Measurements from ENCODE around the gene FBXO34. TPM values are rescaled to one million over a fixed set of nuclear protein-coding genes. Genes with fewer than 3 reads are reported as not detected.
A peak's percentile ranks its signal among the peaks of the same experiment; 100 is the strongest.

Gene FBXO34
- total RNA-seq, 2 experiments from 2014 or later = 28.3 to 29.7 TPM

- CTCF ChIA-PET = interaction anchor here (0.6 to 2.2 kb wide), 4 partner anchors 48 to 299 kb away, joined by 3 to 6 read pairs (median 3); partner anchors contain the start of genes FBXO34 and MAPK1IP1L
- no peak for TF ChIP-seq CTCF (IDR thresholded peaks at IDR 0.05)
- no peaks in the 10 kb centered on the region for H3K9me3 Mint-ChIP-seq
- Histone ChIP-seq H3K36me3 (ENCODE audit: insufficient read depth, low read length) (peaks cover 21% of the 10 kb centered on the region), H3K4me1 (ENCODE audit: insufficient read depth, low read length) (peaks cover 27% of the 10 kb centered on the region), H3K27ac (ENCODE audit: low read depth in 1 of 2, low read length in 2 of 2) (no peak overlapping the region), H3K4me3 (ENCODE audit: low read length) (no peak overlapping the region), H3K27me3 (ENCODE audit: control insufficient read depth in 1 of 2, insufficient read depth in 2 of 2, low read length in 2 of 2) (no peaks in the 10 kb centered on the region), H3K9me3 (ENCODE audit: control insufficient read depth in 1 of 2, insufficient read depth in 1 of 2, low read length in 2 of 2) (no peaks in the 10 kb centered on the region)
- no peak for DNase-seq
- no peak overlapping the region for H3K4me3 Mint-ChIP-seq
- H3K4me1 Mint-ChIP-seq (ENCODE audit: low read depth) = peaks cover 53% of the 10 kb centered on the region
- H3K27ac Mint-ChIP-seq = peak overlapping the region; percentile 46
- peaks cover 24% of the 10 kb centered on the region for H3K36me3 Mint-ChIP-seq (ENCODE audit: low read depth)
- H3K27me3 Mint-ChIP-seq = no peaks in the 10 kb centered on the region
- intact Hi-C loops (cut with DNase I, micrococcal nuclease) = loop anchor here in 1 of 2 experiments (5.0 kb wide), 1 partner anchor 82 kb away; no protein-coding TSS in a partner anchor
- ATAC-seq (ENCODE audit: poor library complexity) = no peak
- POLR2A ChIA-PET = interaction anchor here (0.7 kb wide), 1 partner anchor 12 kb away, joined by 3 read pairs; no protein-coding TSS in a partner anchor
Measured at GRCh38 chr14:55350461-55350860, 79.2 kb downstream of the FBXO34 start.

GRCh38 chr14:55351111-55351510, 79.9 kb downstream of the FBXO34 start:
- peak overlapping the region; percentile 46 for H3K27ac Mint-ChIP-seq
- intact Hi-C loops (cut with DNase I, micrococcal nuclease) = loop anchor here in 1 of 2 experiments (5.0 kb wide), 1 partner anchor 81 kb away; no protein-coding TSS in a partner anchor

GRCh38 chr14:55352201-55352600, 81.0 kb downstream of the FBXO34 start:
- no peak for TF ChIP-seq CTCF (IDR thresholded peaks at IDR 0.05)
- ChIA-PET CTCF (interaction anchor here (2.9 to 4.8 kb wide), 2 partner anchors 19 to 81 kb away, joined by 22 to 49 read pairs; partner anchors contain the start of gene FBXO34), POLR2A (no interaction called here)
- Histone ChIP-seq H3K4me1 (ENCODE audit: insufficient read depth, low read length) (peaks cover 26% of the 10 kb centered on the region), H3K27ac (ENCODE audit: low read depth in 1 of 2, low read length in 2 of 2) (no peak overlapping the region), H3K36me3 (ENCODE audit: insufficient read depth, low read length) (peaks cover 21% of the 10 kb centered on the region), H3K27me3 (ENCODE audit: control insufficient read depth in 1 of 2, insufficient read depth in 2 of 2, low read length in 2 of 2) (no peaks in the 10 kb centered on the region), H3K9me3 (ENCODE audit: control insufficient read depth in 1 of 2, insufficient read depth in 1 of 2, low read length in 2 of 2) (no peaks in the 10 kb centered on the region), H3K4me3 (ENCODE audit: low read length) (no peak overlapping the region)
- H3K4me1 Mint-ChIP-seq (ENCODE audit: low read depth) = peaks cover 40% of the 10 kb centered on the region
- no peaks in the 10 kb centered on the region for H3K27me3 Mint-ChIP-seq
- no peaks in the 10 kb centered on the region for H3K9me3 Mint-ChIP-seq
- peak overlapping the region; percentile 91 for H3K27ac Mint-ChIP-seq
- H3K4me3 Mint-ChIP-seq = no peak overlapping the region
- ATAC-seq (ENCODE audit: poor library complexity) (no peak), DNase-seq (no peak)
- intact Hi-C loops (cut with DNase I, micrococcal nuclease) = loop anchor here in 1 of 2 experiments (5.0 kb wide), 1 partner anchor 80 kb away; no protein-coding TSS in a partner anchor
- peaks cover 24% of the 10 kb centered on the region for H3K36me3 Mint-ChIP-seq (ENCODE audit: low read depth)

More at GRCh38 chr14:55351111-55351510, 79.9 kb downstream of the FBXO34 start:
- POLR2A ChIA-PET = no interaction called here
- TF ChIP-seq CTCF (IDR thresholded peaks at IDR 0.05) = no peak
- H3K27ac ChIP-seq (ENCODE audit: low read depth in 1 of 2, low read length in 2 of 2) = no peak overlapping the region
- ATAC-seq (ENCODE audit: poor library complexity) (no peak), DNase-seq (no peak)
- no peaks in the 10 kb centered on the region for H3K9me3 Mint-ChIP-seq
- no peak overlapping the region for H3K4me3 Mint-ChIP-seq
- H3K36me3 Mint-ChIP-seq (ENCODE audit: low read depth) = peaks cover 24% of the 10 kb centered on the region
- H3K9me3 ChIP-seq (ENCODE audit: control insufficient read depth in 1 of 2, insufficient read depth in 1 of 2, low read length in 2 of 2) = no peaks in the 10 kb centered on the region
- H3K4me3 ChIP-seq (ENCODE audit: low read length) = no peak overlapping the region
- CTCF ChIA-PET = interaction anchor here (1.0 to 4.8 kb wide), 2 partner anchors 53 to 79 kb away, joined by 3 to 49 read pairs; partner anchors contain the start of gene FBXO34
- peaks cover 50% of the 10 kb centered on the region for H3K4me1 Mint-ChIP-seq (ENCODE audit: low read depth)
- H3K27me3 Mint-ChIP-seq = no peaks in the 10 kb centered on the region
- no peaks in the 10 kb centered on the region for H3K27me3 ChIP-seq (ENCODE audit: control insufficient read depth in 1 of 2, insufficient read depth in 2 of 2, low read length in 2 of 2)
- H3K4me1 ChIP-seq (ENCODE audit: insufficient read depth, low read length) = peaks cover 26% of the 10 kb centered on the region
- H3K36me3 ChIP-seq (ENCODE audit: insufficient read depth, low read length) = peaks cover 21% of the 10 kb centered on the region

All from CD4-positive, alpha-beta T cell (primary cell).